ENCODE results near the gene VAMP5.

VAMP5 gene

GRCh38 chr2:85642725-85643124 lies 58.5 kb downstream of the VAMP5 start:
- DNase-seq: no peak

Measured in activated T-cell treated with anti-CD3 and anti-CD28 coated beads, Interleukin-2, amount 50 U/mL, for 1 hour (primary cell).